Measurements from ENCODE around the gene CORO6. TPM values are rescaled to one million over a fixed set of nuclear protein-coding genes. Genes with fewer than 3 reads are reported as not detected.
A peak's percentile ranks its signal among the peaks of the same experiment; 100 is the strongest.

CORO6 gene
- polyA plus RNA-seq, 1 donor (not counting 4 experiments of a cell fraction or from before 2014, with no cell fraction given): 20.5 TPM

DNA sequence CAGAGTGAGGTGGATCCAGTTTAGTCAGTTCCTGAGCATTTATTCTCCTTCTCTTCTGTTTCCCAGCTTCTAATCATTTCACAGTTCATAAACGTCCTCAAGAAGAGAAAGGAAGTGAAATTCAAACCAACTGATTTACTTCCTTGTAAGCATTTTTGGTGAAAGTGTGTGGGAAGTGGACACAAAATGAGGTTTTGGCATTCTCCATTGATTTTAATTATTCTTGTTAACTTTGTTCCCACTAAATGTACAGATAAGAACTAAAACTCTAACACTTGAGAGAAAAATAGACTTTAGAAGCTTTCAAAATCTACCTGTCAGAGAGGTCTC is 42.7 kb upstream of the CORO6 start:
- no peaks in the 10 kb centered on the region for H4K20me1 ChIP-seq (ENCODE audit: control insufficient read depth, extremely low read depth, insufficient read depth, low read length)
- peak overlapping the region; percentile 5 for H3K9ac ChIP-seq (ENCODE audit: control insufficient read depth, extremely low read depth, insufficient read depth, low read length)
- H3K9me1 ChIP-seq (ENCODE audit: control insufficient read depth, extremely low read depth, insufficient read depth, low read length): no peaks in the 10 kb centered on the region
- FAIRE-seq: no peak
- H3K79me2 ChIP-seq (ENCODE audit: control insufficient read depth, insufficient read depth, low read length): no peaks in the 10 kb centered on the region
- peaks cover 16% of the 10 kb centered on the region for H3K4me1 ChIP-seq (ENCODE audit: control insufficient read depth, extremely low read depth, insufficient read depth, low read length)
- no peak overlapping the region for H2AFZ ChIP-seq (ENCODE audit: control insufficient read depth, low read length)
- dilution Hi-C loops (cut with MboI; ENCODE audit: extremely low pct_ligation_motif_present, low sequenced_read_pairs): no loop called here
- peak overlapping the region; percentile 33 for H3K4me2 ChIP-seq (ENCODE audit: control insufficient read depth, extremely low read depth, insufficient read depth, low read depth, low read length)
- H3K9me3 ChIP-seq (ENCODE audit: control insufficient read depth, low read depth, low read length): no peaks in the 10 kb centered on the region
- no peak overlapping the region for H3K4me3 ChIP-seq (ENCODE audit: control insufficient read depth in 2 of 3, extremely low read depth in 1 of 3, insufficient read depth in 2 of 3, low read depth in 1 of 3, low read length in 3 of 3)
- no peaks in the 10 kb centered on the region for H3K27me3 ChIP-seq (ENCODE audit: control insufficient read depth, extremely low read depth, insufficient read depth, low read length)
- no peak for DNase-seq (ENCODE audit: low read depth, low spot score)
- H3K36me3 ChIP-seq (ENCODE audit: control insufficient read depth in 2 of 2, extremely low read depth in 1 of 2, insufficient read depth in 2 of 2, low read length in 2 of 2): peaks cover 5 to 6% of the 10 kb centered on the region in 2 experiments
- H3K27ac ChIP-seq (ENCODE audit: control insufficient read depth, insufficient read depth, low read length): peak overlapping the region; percentile 72
- TF ChIP-seq EZH2 (IDR thresholded peaks at IDR 0.05; ENCODE audit: low read length): no peak
- TF ChIP-seq, protein P1, sequence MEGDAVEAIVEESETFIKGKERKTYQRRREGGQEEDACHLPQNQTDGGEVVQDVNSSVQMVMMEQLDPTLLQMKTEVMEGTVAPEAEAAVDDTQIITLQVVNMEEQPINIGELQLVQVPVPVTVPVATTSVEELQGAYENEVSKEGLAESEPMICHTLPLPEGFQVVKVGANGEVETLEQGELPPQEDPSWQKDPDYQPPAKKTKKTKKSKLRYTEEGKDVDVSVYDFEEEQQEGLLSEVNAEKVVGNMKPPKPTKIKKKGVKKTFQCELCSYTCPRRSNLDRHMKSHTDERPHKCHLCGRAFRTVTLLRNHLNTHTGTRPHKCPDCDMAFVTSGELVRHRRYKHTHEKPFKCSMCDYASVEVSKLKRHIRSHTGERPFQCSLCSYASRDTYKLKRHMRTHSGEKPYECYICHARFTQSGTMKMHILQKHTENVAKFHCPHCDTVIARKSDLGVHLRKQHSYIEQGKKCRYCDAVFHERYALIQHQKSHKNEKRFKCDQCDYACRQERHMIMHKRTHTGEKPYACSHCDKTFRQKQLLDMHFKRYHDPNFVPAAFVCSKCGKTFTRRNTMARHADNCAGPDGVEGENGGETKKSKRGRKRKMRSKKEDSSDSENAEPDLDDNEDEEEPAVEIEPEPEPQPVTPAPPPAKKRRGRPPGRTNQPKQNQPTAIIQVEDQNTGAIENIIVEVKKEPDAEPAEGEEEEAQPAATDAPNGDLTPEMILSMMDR (optimal IDR thresholded peaks at IDR 0.05 in 1 of 3, IDR thresholded peaks at IDR 0.05 in 1 of 3, conservative IDR thresholded peaks at IDR 0.05 in 1 of 3; ENCODE audit: extremely low read depth in 1 of 3, insufficient read depth in 2 of 3, low read length in 3 of 3): no peak

DNA sequence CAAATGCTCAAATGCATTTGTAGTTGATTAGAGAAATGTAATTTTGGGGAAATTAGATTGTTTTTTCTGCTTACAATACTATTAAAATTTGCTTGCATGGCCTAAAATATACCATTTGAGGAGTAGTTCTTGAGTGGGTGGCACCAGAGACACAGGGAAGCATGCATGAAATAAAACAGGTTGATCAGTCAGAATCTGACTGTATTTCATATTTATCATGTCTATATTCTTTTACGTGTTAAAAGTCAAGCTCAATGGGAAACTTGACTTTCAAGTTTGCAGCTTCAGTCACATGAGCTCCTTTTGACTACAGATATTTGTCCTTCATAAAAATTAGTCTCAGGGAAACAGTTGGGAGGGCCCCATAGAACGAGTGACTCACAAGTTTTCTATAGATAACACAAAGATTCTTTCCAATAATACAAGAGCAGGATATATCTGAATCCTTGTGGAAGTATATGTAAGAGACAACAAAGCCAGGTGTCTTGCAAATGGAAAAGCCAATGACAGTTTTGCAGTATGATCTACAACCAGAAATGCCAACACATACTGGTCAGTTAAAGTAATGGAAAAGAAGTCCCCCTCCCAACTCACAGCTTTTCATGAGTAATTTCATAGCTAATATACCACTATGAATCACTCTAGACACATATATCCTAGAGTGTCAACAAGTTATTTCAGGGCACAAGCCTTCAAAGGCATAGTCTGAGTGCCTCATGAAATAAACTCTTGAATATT is 42.2 kb upstream of the CORO6 start:
- H3K27ac ChIP-seq (ENCODE audit: control insufficient read depth, insufficient read depth, low read length): peak overlapping the region; percentile 72
- FAIRE-seq (peak; percentile 62), DNase-seq (ENCODE audit: low read depth, low spot score) (peak; percentile 54)
- H3K9me1 ChIP-seq (ENCODE audit: control insufficient read depth, extremely low read depth, insufficient read depth, low read length): no peaks in the 10 kb centered on the region
- no peaks in the 10 kb centered on the region for H3K9me3 ChIP-seq (ENCODE audit: control insufficient read depth, low read depth, low read length)
- peaks cover 5 to 6% of the 10 kb centered on the region in 2 experiments for H3K36me3 ChIP-seq (ENCODE audit: control insufficient read depth in 2 of 2, extremely low read depth in 1 of 2, insufficient read depth in 2 of 2, low read length in 2 of 2)
- dilution Hi-C loops (cut with MboI; ENCODE audit: extremely low pct_ligation_motif_present, low sequenced_read_pairs): no loop called here
- H3K9ac ChIP-seq (ENCODE audit: control insufficient read depth, extremely low read depth, insufficient read depth, low read length): no peak overlapping the region
- no peaks in the 10 kb centered on the region for H3K79me2 ChIP-seq (ENCODE audit: control insufficient read depth, insufficient read depth, low read length)
- TF ChIP-seq EZH2 (IDR thresholded peaks at IDR 0.05; ENCODE audit: low read length): no peak
- TF ChIP-seq, protein P1 (optimal IDR thresholded peaks at IDR 0.05 in 1 of 3, IDR thresholded peaks at IDR 0.05 in 1 of 3, conservative IDR thresholded peaks at IDR 0.05 in 1 of 3; ENCODE audit: extremely low read depth in 1 of 3, insufficient read depth in 2 of 3, low read length in 3 of 3): no peak
- no peaks in the 10 kb centered on the region for H4K20me1 ChIP-seq (ENCODE audit: control insufficient read depth, extremely low read depth, insufficient read depth, low read length)
- no peaks in the 10 kb centered on the region for H3K27me3 ChIP-seq (ENCODE audit: control insufficient read depth, extremely low read depth, insufficient read depth, low read length)
- peak overlapping the region; percentile 33 for H3K4me2 ChIP-seq (ENCODE audit: control insufficient read depth, extremely low read depth, insufficient read depth, low read depth, low read length)
- peaks cover 16% of the 10 kb centered on the region for H3K4me1 ChIP-seq (ENCODE audit: control insufficient read depth, extremely low read depth, insufficient read depth, low read length)
- H2AFZ ChIP-seq (ENCODE audit: control insufficient read depth, low read length): no peak overlapping the region
- no peak overlapping the region for H3K4me3 ChIP-seq (ENCODE audit: control insufficient read depth in 2 of 3, extremely low read depth in 1 of 3, insufficient read depth in 2 of 3, low read depth in 1 of 3, low read length in 3 of 3)

Measured in keratinocyte (primary cell).